K562 (cell line): ENCODE data around the gene PACC1.
"Not testable (repeated sequence)": the region's sequence is repeated elsewhere in the genome, so short reads cannot be mapped to it uniquely, and the experiment has no call there.

Experiments used
- HNRNPK ChIP-seq: fragments of 200-400 bp; formaldehyde crosslinking; IDR thresholded peaks from one replicate; pipeline ENCODE4 v1.6.1; 2018; ENCODE audit warnings: mild to moderate bottlenecking, low read depth, low read length; ENCODE audit not compliant: poor library complexity, severe bottlenecking
- POLR2AphosphoS5 ChIP-seq: IDR thresholded peaks from 2 replicates; pipeline ENCODE4 v1.6.1; 2011; ENCODE audit warnings: mild to moderate bottlenecking, low read depth, low read length, moderate library complexity; ENCODE audit not compliant: control insufficient read depth, insufficient read depth
- RNF219 ChIP-seq: fragments of 250-450 bp; sonication (Bioruptor Pico); IDR thresholded peaks from 2 replicates; pipeline ENCODE4 v1.5.0; 2022; ENCODE audit warnings: mild to moderate bottlenecking
- TEAD1 ChIP-seq, 2 experiments: fragments of 450-650 bp in 1 of 2; sonication (generic) in 1 of 2; formaldehyde crosslinking; IDR thresholded peaks; 2 replicates each; pipeline versions ENCODE4 v1.4.0 to v1.8.0; 2020 to 2022; ENCODE audit warnings: mild to moderate bottlenecking in 2 of 2, missing genetic modification reagents in 1 of 2

GRCh38 chr1:212395678-212396437 lies 18.8 kb downstream of the PACC1 start:
- not testable (repeated sequence) for TF ChIP-seq RNF219 (CRISPR knock-in tag); TEAD1 (CRISPR knock-in tag; IDR thresholded peaks at IDR 0.05); POLR2AphosphoS5; HNRNPK
